NB4 (cell line): ENCODE measurements around the gene PIGQ.

Experiments used
- CTCF ChIP-seq: IDR thresholded peaks from one replicate; pipeline ENCODE4 v1.5.1; 2012; ENCODE audit warnings: low read depth, low read length
- MAX ChIP-seq: IDR thresholded peaks from 2 replicates; pipeline ENCODE4 v1.6.1; 2011; ENCODE audit warnings: low read depth, low read length

GRCh38 chr16:585351-585750, 15.6 kb downstream of the PIGQ start:
- TF ChIP-seq CTCF (no peak), MAX (no peak)
